Left ventricle myocardium superior (tissue), 1 donor: ENCODE data around the gene SHB. TPM values are rescaled to one million over a fixed set of nuclear protein-coding genes. Genes with fewer than 3 reads are reported as not detected.
"Not testable (repeated sequence)": the region's sequence is repeated elsewhere in the genome, so short reads cannot be mapped to it uniquely, and the experiment has no call there.

Experiments used
- ATAC-seq: fragments of 200-7000 bp; cut with Tn5 transposase; one replicate; pipeline ENCODE4 v1.9.1; 2020; ENCODE audit warnings: mild to moderate bottlenecking, moderate library complexity
- DNase-seq: peaks from one replicate; pipeline ENCODE4 v3.0.0-alpha.2; 2020
- intact Hi-C: fragments of 100-400 bp; cut with micrococcal nuclease; formaldehyde crosslinking; loops from one replicate; pipeline ENCODE4 v1.11.0; 2022
- total RNA-seq: library from RNA; stranded (reverse); fragmentation: NEBNext Ultra II Directional; extraction: Animal tissue kit (Norgen Biotek cat#: 25700); gene quantifications from one replicate; pipeline ENCODE4 v1.2.1, GENCODE V29; 2021
- donor health status: DM: no; HTN: yes; CAD: no; lungs with severe emphysema.

The SHB gene
- total RNA-seq, 1 donor from 2014 or later = 15.9 TPM

DNA sequence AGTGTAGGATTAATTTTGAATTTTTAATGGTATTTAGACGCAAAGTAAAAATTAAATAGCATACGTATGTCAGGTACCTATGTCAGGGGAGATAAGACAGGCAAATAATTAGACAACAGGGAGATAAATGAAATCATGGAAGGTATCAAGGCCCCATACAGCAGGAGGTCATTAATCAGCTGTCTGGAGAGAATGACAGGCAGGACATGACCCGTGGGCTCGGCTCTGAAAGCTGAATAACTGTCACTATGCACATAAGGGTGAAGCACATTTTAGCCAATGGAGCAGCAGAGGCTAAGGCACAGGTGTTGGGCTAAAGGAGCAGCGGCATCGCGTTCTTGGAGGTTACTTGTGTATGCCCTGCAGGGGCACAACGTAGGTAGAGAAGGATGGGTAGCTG lies 177.0 kb downstream of the SHB start:
- intact Hi-C loops = no loop called here
- no peak for ATAC-seq
- DNase-seq = no peak

- ATAC-seq, intact Hi-C loops, DNase-seq: not testable (repeated sequence)
These were observed 178.0 kb downstream of the SHB start for GRCh38 chr9:37891042-37891441.

DNA sequence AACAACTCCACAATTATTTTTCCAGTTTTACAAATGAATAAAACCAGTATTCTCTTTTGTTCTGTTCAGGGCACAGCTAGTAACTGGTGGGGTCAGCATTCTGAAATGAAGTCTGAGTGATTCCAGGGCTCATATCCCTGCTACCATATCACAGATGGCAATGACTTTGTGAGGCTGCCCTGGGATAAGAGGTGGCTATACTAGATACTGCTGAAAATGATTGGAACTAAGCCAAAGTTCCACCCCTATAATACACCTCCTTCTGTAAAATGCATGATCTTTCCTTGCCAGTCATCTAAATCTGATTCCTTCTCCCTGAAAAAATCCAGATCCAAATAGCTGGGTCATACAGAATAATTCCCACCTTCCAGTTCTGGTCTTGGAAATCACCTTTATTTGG lies 179.5 kb downstream of the SHB start:
- ATAC-seq (no peak), DNase-seq (no peak)
- intact Hi-C loops = no loop called here

- peak; percentile 34 for DNase-seq
- ATAC-seq, intact Hi-C loops: not testable (repeated sequence)
These were observed 180.9 kb downstream of the SHB start for GRCh38 chr9:37887977-37888583.

DNA sequence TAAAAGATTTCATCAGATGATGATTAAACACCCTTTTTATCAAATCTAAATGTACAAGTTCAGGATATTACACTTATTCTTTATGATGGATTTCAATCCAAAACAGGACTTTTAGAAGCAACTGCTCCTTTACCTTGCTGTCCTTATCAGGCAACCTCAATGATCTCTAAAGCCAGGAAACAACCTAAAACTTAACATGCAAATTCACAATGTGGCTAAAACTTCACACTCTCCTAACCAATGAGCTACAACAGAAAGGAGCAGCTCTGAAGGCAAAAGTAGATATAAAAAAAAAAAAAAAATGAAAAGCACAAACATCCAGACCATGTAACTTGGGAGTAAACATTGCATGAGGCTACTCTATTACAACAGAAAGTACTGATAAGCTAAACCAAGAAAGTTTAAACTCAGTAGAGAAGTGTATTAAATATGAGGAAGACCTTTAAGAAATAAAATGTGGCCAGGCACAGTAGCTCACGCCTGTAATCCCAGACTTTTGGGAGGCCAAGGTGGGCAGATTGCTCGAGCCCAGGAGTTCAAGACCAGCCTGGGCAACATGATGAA lies 188.0 kb downstream of the SHB start:
- intact Hi-C loops = no loop called here
- DNase-seq (no peak), ATAC-seq (no peak)

DNA sequence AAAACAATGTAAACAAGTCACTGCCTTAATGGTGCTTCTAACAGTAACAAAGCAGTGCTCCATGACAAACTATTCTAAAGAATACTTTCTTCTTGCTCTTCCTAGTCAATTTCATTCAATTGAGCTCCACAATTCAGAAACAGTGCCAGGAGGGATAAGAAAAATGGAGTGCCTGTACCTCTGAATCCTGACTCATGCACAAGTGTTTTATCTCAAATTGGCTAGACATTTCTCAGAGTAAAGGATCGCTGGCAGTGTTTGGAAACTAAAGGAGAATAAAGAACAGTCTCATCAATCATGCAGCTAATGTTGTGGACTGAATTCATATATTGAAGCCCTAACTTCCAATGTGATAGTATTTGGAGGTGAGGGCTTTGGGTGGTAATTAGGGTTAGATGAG lies 192.7 kb downstream of the SHB start:
- intact Hi-C loops = no loop called here
- DNase-seq (no peak), ATAC-seq (no peak)

GRCh38 chr9:37873955-37874354 lies 195.1 kb downstream of the SHB start:
- DNase-seq (no peak), ATAC-seq (no peak)
- intact Hi-C loops = no loop called here

- intact Hi-C loops = no loop called here
- no peak for DNase-seq
- ATAC-seq = no peak
These were observed 198.2 kb downstream of the SHB start for GRCh38 chr9:37870799-37871176.

GRCh38 chr9:37870081-37870798 lies 198.8 kb downstream of the SHB start:
- intact Hi-C loops = no loop called here
- DNase-seq (no peak), ATAC-seq (no peak)

Other genes with a start within 250 kb of the SHB start
- 23.0 TPM for gene SLC25A51, start 165.1 kb downstream of the SHB start, total RNA-seq